AG10803 (cell line): ENCODE measurements around the gene LY86.

Experiments used
- DNase-seq: peaks from one replicate; pipeline ENCODE4 v3.0.0; 2010; ENCODE audit warnings: low read depth
- H3K4me3 ChIP-seq: 2 replicates; pipeline ENCODE4 v1.5.1; 2011; ENCODE audit warnings: mild to moderate bottlenecking, low read length, control low read depth
- TF ChIP-seq, protein P1 (sequence below): conservative IDR thresholded peaks from 2 replicates; pipeline ENCODE4 v1.5.1; 2011; ENCODE audit warnings: mild to moderate bottlenecking, low read length, control low read depth, inconsistent platforms

LY86 gene

DNA sequence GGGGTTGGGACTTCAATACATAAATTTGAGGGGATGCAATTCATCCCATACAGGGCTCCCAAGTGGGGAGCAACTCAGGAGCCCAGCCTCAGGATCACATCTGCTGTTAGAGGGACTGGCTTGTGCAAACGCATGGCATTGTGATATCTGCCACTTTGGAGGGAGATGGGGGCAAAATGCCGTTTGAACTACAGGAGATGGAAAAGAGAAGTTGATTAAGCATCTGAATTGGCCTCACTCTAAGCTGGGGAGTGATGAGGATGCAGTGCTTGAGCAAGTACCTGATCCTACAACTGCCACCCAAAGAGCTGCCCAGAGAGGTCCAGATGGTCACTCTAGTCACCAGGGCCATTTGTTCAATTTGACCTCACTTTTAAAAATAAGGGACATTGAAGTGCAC is 2.0 kb downstream of the LY86 start:
- no peak overlapping the region for H3K4me3 ChIP-seq
- TF ChIP-seq, protein P1, sequence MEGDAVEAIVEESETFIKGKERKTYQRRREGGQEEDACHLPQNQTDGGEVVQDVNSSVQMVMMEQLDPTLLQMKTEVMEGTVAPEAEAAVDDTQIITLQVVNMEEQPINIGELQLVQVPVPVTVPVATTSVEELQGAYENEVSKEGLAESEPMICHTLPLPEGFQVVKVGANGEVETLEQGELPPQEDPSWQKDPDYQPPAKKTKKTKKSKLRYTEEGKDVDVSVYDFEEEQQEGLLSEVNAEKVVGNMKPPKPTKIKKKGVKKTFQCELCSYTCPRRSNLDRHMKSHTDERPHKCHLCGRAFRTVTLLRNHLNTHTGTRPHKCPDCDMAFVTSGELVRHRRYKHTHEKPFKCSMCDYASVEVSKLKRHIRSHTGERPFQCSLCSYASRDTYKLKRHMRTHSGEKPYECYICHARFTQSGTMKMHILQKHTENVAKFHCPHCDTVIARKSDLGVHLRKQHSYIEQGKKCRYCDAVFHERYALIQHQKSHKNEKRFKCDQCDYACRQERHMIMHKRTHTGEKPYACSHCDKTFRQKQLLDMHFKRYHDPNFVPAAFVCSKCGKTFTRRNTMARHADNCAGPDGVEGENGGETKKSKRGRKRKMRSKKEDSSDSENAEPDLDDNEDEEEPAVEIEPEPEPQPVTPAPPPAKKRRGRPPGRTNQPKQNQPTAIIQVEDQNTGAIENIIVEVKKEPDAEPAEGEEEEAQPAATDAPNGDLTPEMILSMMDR, result no peak
- no peak for DNase-seq

DNA sequence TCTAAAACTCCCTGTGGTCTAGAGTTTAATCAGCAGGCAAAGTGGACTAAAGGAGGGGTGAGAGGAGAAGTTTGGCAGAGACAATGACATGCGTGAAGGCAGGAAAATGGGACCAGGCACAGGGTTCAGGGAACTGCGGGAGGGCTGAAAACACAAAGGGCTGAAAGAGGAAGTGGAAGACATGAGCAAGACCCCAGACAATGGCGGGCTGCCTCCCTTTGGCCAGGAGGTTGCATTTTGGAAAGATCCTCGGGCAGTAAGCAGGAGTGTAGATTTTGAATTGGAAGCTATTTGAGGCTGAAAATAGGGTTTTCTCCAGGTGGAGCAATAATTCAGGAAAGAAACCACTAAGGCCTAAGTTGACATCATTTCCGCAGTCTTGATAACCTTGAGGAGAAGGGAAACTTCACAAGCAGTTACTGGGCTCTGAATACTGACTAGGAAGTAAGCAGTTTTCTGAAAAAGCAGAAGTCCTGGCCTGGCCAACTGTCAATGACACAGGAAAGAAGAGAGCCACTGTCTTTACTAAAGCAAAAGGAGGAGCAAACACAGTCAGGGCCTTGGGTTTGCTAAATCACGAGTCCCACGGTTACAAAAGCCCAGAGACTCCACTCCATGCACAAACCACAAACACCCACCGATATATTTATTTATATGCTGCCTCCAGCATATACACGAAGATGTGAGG is 3.4 kb downstream of the LY86 start:
- TF ChIP-seq, protein P1, result no peak
- DNase-seq, result no peak
- no peak overlapping the region for H3K4me3 ChIP-seq

DNA sequence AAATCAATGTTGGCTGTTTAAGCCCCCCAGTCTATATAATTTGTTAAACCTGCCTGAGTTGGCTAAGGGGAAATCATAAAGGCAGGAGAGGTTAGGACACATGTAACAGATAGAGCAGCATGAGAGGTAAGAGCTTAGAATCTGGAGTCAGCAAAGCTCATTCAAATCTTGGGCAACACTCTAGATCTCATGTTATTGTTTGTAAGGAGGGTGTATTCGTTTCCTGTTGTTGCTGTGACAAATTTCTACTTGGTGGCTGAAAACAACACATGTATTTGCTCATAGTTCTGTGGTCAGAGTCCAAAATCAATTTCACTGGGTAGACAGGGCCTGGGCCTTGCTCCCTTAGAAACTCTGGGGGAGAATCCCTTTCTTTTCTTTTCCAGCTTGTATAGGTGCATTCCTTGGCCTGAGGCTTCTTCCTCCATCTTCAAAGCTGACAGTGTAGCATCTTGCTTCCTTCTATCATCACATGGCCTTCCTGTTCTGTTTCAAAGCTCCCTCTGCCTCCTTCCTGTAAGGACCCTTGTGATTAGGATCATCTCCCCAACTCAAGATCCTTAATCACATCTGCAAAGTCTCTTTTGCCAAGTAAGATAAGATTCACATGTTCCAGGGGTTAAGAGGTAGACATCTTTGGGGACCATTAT is 4.4 kb downstream of the LY86 start:
- no peak overlapping the region for H3K4me3 ChIP-seq
- TF ChIP-seq, protein P1, result no peak
- DNase-seq, result no peak

DNA sequence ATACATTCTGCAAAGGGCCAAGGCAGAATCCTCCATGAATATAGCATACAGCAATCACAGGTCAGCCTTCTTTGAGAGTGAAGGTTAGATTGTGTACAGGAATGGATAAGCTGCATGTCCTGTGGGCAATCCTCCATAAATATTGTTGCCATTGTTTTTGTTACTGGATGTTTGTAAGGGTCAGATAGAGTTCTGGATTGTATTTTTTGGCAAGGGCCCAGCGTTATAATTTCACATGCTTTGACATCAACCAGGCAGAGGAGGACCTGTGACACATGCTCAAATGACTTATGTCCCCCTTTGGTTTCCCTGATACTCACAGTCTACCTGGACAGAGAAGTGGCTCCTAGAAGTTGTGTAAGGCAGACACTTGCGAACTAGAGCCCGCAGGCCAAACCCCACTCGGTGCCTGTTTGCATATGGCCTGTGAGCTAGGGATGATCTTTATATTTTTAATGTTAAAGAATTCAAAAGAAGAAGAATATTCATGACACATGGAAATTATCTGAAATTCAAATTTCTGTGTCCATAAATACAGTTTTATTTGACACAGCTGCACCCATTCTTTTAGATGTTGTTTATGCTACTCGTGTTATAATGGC is 5.4 kb downstream of the LY86 start:
- H3K4me3 ChIP-seq, result no peak overlapping the region
- DNase-seq, result no peak
- TF ChIP-seq, protein P1, result no peak

DNA sequence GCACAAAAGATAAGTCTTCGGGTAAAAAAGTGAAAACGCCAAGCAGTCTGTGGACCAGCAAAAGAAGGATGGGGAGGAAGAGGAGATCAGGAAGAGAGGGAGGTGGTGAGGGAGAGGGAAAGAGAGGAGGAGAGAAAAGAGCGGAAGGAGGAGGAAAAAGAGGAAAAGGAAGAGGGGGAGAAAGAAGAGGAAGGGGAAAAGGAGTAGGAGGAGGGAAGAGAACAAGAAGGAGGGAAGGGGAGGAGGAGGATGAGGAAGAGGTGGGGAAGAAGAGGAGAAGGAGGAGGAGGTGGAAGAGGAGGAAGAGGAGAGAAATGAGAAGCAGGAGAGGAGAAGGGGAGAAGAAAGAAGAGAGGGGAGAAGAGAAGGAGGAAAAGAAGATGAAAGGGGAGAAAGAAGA is 6.5 kb downstream of the LY86 start:
- DNase-seq, result no peak
- TF ChIP-seq, protein P1, result no peak
- no peak overlapping the region for H3K4me3 ChIP-seq

DNA sequence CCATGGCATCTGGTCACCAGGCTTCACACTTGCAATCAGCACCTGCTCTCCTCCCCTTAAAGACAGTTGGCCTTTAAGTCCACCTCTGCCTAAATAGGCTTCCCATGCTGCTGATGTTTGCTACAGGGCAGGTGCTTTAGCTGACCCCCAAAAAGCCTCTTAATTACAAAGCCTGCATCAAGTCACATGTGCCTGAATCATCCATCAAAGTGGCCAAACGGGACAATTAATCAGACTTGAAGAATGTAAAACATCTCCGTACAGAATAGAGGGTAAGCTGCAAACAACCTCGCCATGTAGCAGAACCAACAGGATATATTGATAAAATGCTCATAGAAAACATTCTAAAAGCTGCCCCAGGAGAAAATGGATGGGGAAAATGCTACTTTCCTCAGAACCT is 7.4 kb downstream of the LY86 start:
- TF ChIP-seq, protein P1, result no peak
- DNase-seq, result no peak
- no peak overlapping the region for H3K4me3 ChIP-seq
